Osteoblast (primary cell): ENCODE measurements around the gene PCDH9. TPM values are rescaled to one million over a fixed set of nuclear protein-coding genes. Genes with fewer than 3 reads are reported as not detected.

Experiments
- DNase-seq: peaks from one replicate; pipeline ENCODE4 v3.0.0; 2011; ENCODE audit warnings: low spot score, mixed read lengths; ENCODE audit not compliant: insufficient read length; ENCODE audit errors: missing footprints
- H2AFZ ChIP-seq: 2 replicates; pipeline ENCODE4 v1.6.0; 2011; ENCODE audit warnings: mild to moderate bottlenecking, low read length
- H3K27ac ChIP-seq: 2 replicates; pipeline ENCODE4 v1.5.1; 2011; ENCODE audit warnings: mild to moderate bottlenecking, low read depth, low read length, moderate library complexity
- H3K27me3 ChIP-seq: 2 replicates; pipeline ENCODE4 v1.6.0; 2012; ENCODE audit warnings: mild to moderate bottlenecking, control low read depth, inconsistent platforms, low read length, moderate library complexity; ENCODE audit not compliant: insufficient read depth
- H3K36me3 ChIP-seq: 2 replicates; pipeline ENCODE4 v1.5.1; 2011; ENCODE audit warnings: mild to moderate bottlenecking, low read length, control low read depth, moderate library complexity; ENCODE audit not compliant: insufficient read depth
- H3K4me1 ChIP-seq: 2 replicates; pipeline ENCODE4 v1.5.1; 2011; ENCODE audit warnings: mild to moderate bottlenecking, low read length, control low read depth, moderate library complexity; ENCODE audit not compliant: insufficient read depth
- H3K4me2 ChIP-seq: 2 replicates; pipeline ENCODE4 v1.6.0; 2011; ENCODE audit warnings: mild to moderate bottlenecking, low read length; ENCODE audit not compliant: insufficient read depth
- H3K4me3 ChIP-seq: fragments of 200-600 bp; sonication (generic); 3 replicates; pipeline ENCODE4 v1.5.1; 2012; ENCODE audit warnings: mild to moderate bottlenecking, low read length, inconsistent platforms; ENCODE audit not compliant: insufficient read depth
- H3K79me2 ChIP-seq: 2 replicates; pipeline ENCODE4 v1.6.0; 2012; ENCODE audit warnings: mild to moderate bottlenecking, low read length, control low read depth, inconsistent platforms; ENCODE audit not compliant: insufficient read depth
- H3K9me3 ChIP-seq: 2 replicates; pipeline ENCODE4 v1.5.1; 2011; ENCODE audit warnings: low read depth, low read length, control low read depth
- H4K20me1 ChIP-seq: 2 replicates; pipeline ENCODE4 v1.6.0; 2012; ENCODE audit warnings: mild to moderate bottlenecking, low read length, control low read depth; ENCODE audit not compliant: insufficient read depth
- CTCF ChIP-seq: IDR thresholded peaks from 2 replicates; pipeline ENCODE4 v1.5.1; 2011; ENCODE audit warnings: mild to moderate bottlenecking, low read depth, low read length, moderate library complexity; ENCODE audit errors: extremely low read depth
- total RNA-seq: library from RNA; depleted of rRNA; stranded (reverse); fragments of >200 nt; gene quantifications from 2 replicates; pipeline ENCODE4 v1.2.3, GENCODE V29; 2012

Gene PCDH9
- total RNA-seq, 1 donor = 1.1 TPM

- no peak for TF ChIP-seq CTCF
- H3K27ac ChIP-seq = no peak overlapping the region
- no peaks in the 10 kb centered on the region for H3K27me3 ChIP-seq
- H3K79me2 ChIP-seq = no peaks in the 10 kb centered on the region
- H3K4me3 ChIP-seq = no peak overlapping the region
- no peaks in the 10 kb centered on the region for H3K4me1 ChIP-seq
- no peaks in the 10 kb centered on the region for H3K36me3 ChIP-seq
- H3K9me3 ChIP-seq = no peaks in the 10 kb centered on the region
- no peak overlapping the region for H2AFZ ChIP-seq
- H3K4me2 ChIP-seq = no peak overlapping the region
- no peak for DNase-seq
- H4K20me1 ChIP-seq = no peaks in the 10 kb centered on the region
Measured at GRCh38 chr13:66520511-66521355, 709.4 kb downstream of the PCDH9 start.

- Histone ChIP-seq H4K20me1 (no peaks in the 10 kb centered on the region), H3K36me3 (no peaks in the 10 kb centered on the region), H3K27ac (no peak overlapping the region), H3K4me3 (no peak overlapping the region), H3K9me3 (no peaks in the 10 kb centered on the region), H3K27me3 (no peaks in the 10 kb centered on the region), H3K4me1 (no peaks in the 10 kb centered on the region), H3K79me2 (no peaks in the 10 kb centered on the region), H3K4me2 (no peak overlapping the region), H2AFZ (peak overlapping the region; percentile 7)
- no peak for TF ChIP-seq CTCF
- no peak for DNase-seq
Measured at GRCh38 chr13:66519259-66519658, 710.9 kb downstream of the PCDH9 start.

- TF ChIP-seq CTCF = no peak
- Histone ChIP-seq H3K4me1 (peaks cover 3% of the 10 kb centered on the region), H3K27me3 (no peaks in the 10 kb centered on the region), H3K9me3 (no peaks in the 10 kb centered on the region), H3K36me3 (no peaks in the 10 kb centered on the region), H2AFZ (no peak overlapping the region), H3K4me3 (no peak overlapping the region), H3K79me2 (no peaks in the 10 kb centered on the region), H4K20me1 (no peaks in the 10 kb centered on the region), H3K4me2 (no peak overlapping the region), H3K27ac (no peak overlapping the region)
- no peak for DNase-seq
Measured at GRCh38 chr13:66518068-66518467, 712.1 kb downstream of the PCDH9 start.

- H3K27ac ChIP-seq = no peak overlapping the region
- no peaks in the 10 kb centered on the region for H3K27me3 ChIP-seq
- peaks cover 3% of the 10 kb centered on the region for H3K4me1 ChIP-seq
- H3K4me2 ChIP-seq = no peak overlapping the region
- no peaks in the 10 kb centered on the region for H3K36me3 ChIP-seq
- H3K9me3 ChIP-seq = no peaks in the 10 kb centered on the region
- no peaks in the 10 kb centered on the region for H4K20me1 ChIP-seq
- no peak for TF ChIP-seq CTCF
- H3K4me3 ChIP-seq = no peak overlapping the region
- no peak overlapping the region for H2AFZ ChIP-seq
- DNase-seq = no peak
- no peaks in the 10 kb centered on the region for H3K79me2 ChIP-seq
Measured at GRCh38 chr13:66513728-66514127, 716.4 kb downstream of the PCDH9 start.
